Mesenchymal stem cell (in vitro differentiated cells and primary cell): ENCODE measurements around the gene ATP5PO.

Experiments
- DNase-seq: peaks from one replicate; pipeline ENCODE4 v3.0.0-alpha.2; 2013
- H2AFZ ChIP-seq: one replicate; pipeline ENCODE4 v1.6.1; 2013; ENCODE audit warnings: low read depth, mild to moderate bottlenecking, control low read depth, inconsistent platforms, low read length, moderate library complexity
- H2AK5ac ChIP-seq: 2 replicates; pipeline ENCODE4 v1.6.1; 2013; ENCODE audit warnings: low read length, moderate library complexity, mild to moderate bottlenecking, inconsistent platforms; ENCODE audit not compliant: severe bottlenecking
- H2BK120ac ChIP-seq: one replicate; pipeline ENCODE4 v1.6.1; 2013; ENCODE audit warnings: low read depth, mild to moderate bottlenecking, inconsistent platforms, low read length, moderate library complexity
- H2BK12ac ChIP-seq, 2 experiments: one replicate each; pipeline ENCODE4 v1.6.1; 2013; ENCODE audit warnings: inconsistent platforms in 2 of 2, low read length in 2 of 2, mild to moderate bottlenecking in 2 of 2, moderate library complexity in 2 of 2, control low read depth in 1 of 2
- H2BK15ac ChIP-seq: one replicate; pipeline ENCODE4 v1.6.1; 2013; ENCODE audit warnings: mild to moderate bottlenecking, low read depth, inconsistent platforms; ENCODE audit not compliant: poor library complexity, severe bottlenecking
- H2BK5ac ChIP-seq: 2 replicates; pipeline ENCODE4 v1.6.1; 2013; ENCODE audit warnings: low read depth, mild to moderate bottlenecking, low read length, control low read depth, inconsistent platforms; ENCODE audit not compliant: poor library complexity, severe bottlenecking
- H3K14ac ChIP-seq, 2 experiments: one replicate each; pipeline ENCODE4 v1.6.1; 2013; ENCODE audit warnings: inconsistent platforms in 2 of 2, low read length in 2 of 2, control low read depth in 1 of 2, mild to moderate bottlenecking in 1 of 2, moderate library complexity in 1 of 2
- H3K18ac ChIP-seq, 2 experiments: one replicate each; pipeline ENCODE4 v1.6.1; 2013; ENCODE audit warnings: inconsistent platforms in 2 of 2, low read length in 2 of 2, control low read depth in 1 of 2, low read depth in 1 of 2, mild to moderate bottlenecking in 1 of 2
- H3K23ac ChIP-seq, 2 experiments: one replicate each; pipeline ENCODE4 v1.6.1; 2013; ENCODE audit warnings: inconsistent platforms in 2 of 2, low read length in 2 of 2, mild to moderate bottlenecking in 2 of 2, moderate library complexity in 2 of 2, control low read depth in 1 of 2
- H3K27ac ChIP-seq: 2 replicates; pipeline ENCODE4 v1.5.1; 2013; ENCODE audit warnings: mild to moderate bottlenecking, moderate library complexity, low read length, control low read depth, inconsistent platforms; ENCODE audit not compliant: poor library complexity, severe bottlenecking
- H3K27me3 ChIP-seq, 2 experiments: 2 replicates each; pipeline versions ENCODE4 v1.6.1 to v1.7.0; 2013; ENCODE audit warnings: low read length in 2 of 2, mild to moderate bottlenecking in 2 of 2, moderate library complexity in 2 of 2, control low read depth in 1 of 2, inconsistent platforms in 1 of 2; ENCODE audit not compliant: control insufficient read depth in 1 of 2, insufficient read depth in 1 of 2
- H3K36me3 ChIP-seq, 2 experiments: 2 replicates each; pipeline versions ENCODE4 v1.6.1 to v1.7.0; 2013; ENCODE audit warnings: low read length in 2 of 2, control low read depth in 1 of 2, inconsistent platforms in 1 of 2, low read depth in 1 of 2, mild to moderate bottlenecking in 1 of 2; ENCODE audit not compliant: insufficient read depth in 2 of 2, control insufficient read depth in 1 of 2
- H3K4ac ChIP-seq, 2 experiments: one replicate each; pipeline ENCODE4 v1.6.1; 2013; ENCODE audit warnings: inconsistent platforms in 2 of 2, low read length in 2 of 2, mild to moderate bottlenecking in 2 of 2, moderate library complexity in 2 of 2, control low read depth in 1 of 2, low read depth in 1 of 2
- H3K4me1 ChIP-seq: 2 replicates; pipeline ENCODE4 v1.6.1; 2013; ENCODE audit warnings: low read depth, low read length, control low read depth; ENCODE audit not compliant: control insufficient read depth, insufficient read depth
- H3K4me2 ChIP-seq: 2 replicates; pipeline ENCODE4 v1.6.1; 2013; ENCODE audit warnings: low read length, mild to moderate bottlenecking, inconsistent platforms; ENCODE audit not compliant: poor library complexity, severe bottlenecking
- H3K4me3 ChIP-seq, 2 experiments: 2 replicates each; pipeline versions ENCODE4 v1.5.1 to v1.7.0; 2013; ENCODE audit warnings: low read length in 2 of 2, mild to moderate bottlenecking in 2 of 2, control low read depth in 1 of 2, low read depth in 1 of 2; ENCODE audit not compliant: insufficient read depth in 1 of 2
- H3K79me1 ChIP-seq: replicated peaks from 2 replicates; pipeline ENCODE4 v1.6.1; 2013; ENCODE audit warnings: mild to moderate bottlenecking, control low read depth, low read length, inconsistent platforms; ENCODE audit not compliant: poor library complexity, severe bottlenecking
- H3K9ac ChIP-seq: 2 replicates; pipeline ENCODE4 v1.7.0; 2013; ENCODE audit warnings: mild to moderate bottlenecking, low read length, moderate library complexity
- H3K9me3 ChIP-seq: 2 replicates; pipeline ENCODE4 v1.7.0; 2013; ENCODE audit warnings: mild to moderate bottlenecking, low read length; ENCODE audit not compliant: control insufficient read depth
- H4K8ac ChIP-seq: one replicate; pipeline ENCODE4 v1.6.1; 2013; ENCODE audit warnings: inconsistent platforms, mild to moderate bottlenecking, low read length, moderate library complexity
- H4K91ac ChIP-seq: one replicate; pipeline ENCODE4 v1.6.1; 2013; ENCODE audit warnings: mild to moderate bottlenecking, low read length, inconsistent platforms
- WGBS: methylation state at CpG from one replicate; pipeline ENCODE4 v1.1.7; 2013; ENCODE audit warnings: mixed read lengths; 5-methylcytosine and 5-hydroxymethylcytosine counted together

The ATP5PO gene

GRCh38 chr21:33856893-33857527 is 58.6 kb downstream of the ATP5PO start:
- H2BK5ac ChIP-seq: no peak overlapping the region
- H3K4ac ChIP-seq: no peak overlapping the region
- H3K9me3 ChIP-seq: no peaks in the 10 kb centered on the region
- H2AFZ ChIP-seq: no peak overlapping the region
- H2AK5ac ChIP-seq: no peak overlapping the region
- DNase-seq: no peak
- no peak overlapping the region for H2BK120ac ChIP-seq
- WGBS: 93% methylated on average over 17 of the region's 17 CpGs
- H3K18ac ChIP-seq: no peak overlapping the region
- H3K9ac ChIP-seq: no peak overlapping the region
- no peaks in the 10 kb centered on the region for H3K79me1 ChIP-seq
- H4K91ac ChIP-seq: no peak overlapping the region
- H2BK12ac ChIP-seq: no peak overlapping the region
- no peak overlapping the region for H4K8ac ChIP-seq
- no peak overlapping the region for H3K27ac ChIP-seq
- no peak overlapping the region for H3K4me2 ChIP-seq
- H2BK15ac ChIP-seq: no peak overlapping the region
- H3K4me3 ChIP-seq: no peak overlapping the region
- no peak overlapping the region for H3K23ac ChIP-seq
- peaks cover 5% of the 10 kb centered on the region for H3K4me1 ChIP-seq
- peaks cover 0 to 8% of the 10 kb centered on the region in 2 experiments for H3K27me3 ChIP-seq
- peaks cover 0 to 2% of the 10 kb centered on the region in 2 experiments for H3K36me3 ChIP-seq
- H3K14ac ChIP-seq: no peak overlapping the region

- Histone ChIP-seq H4K8ac (no peak overlapping the region), H2BK120ac (no peak overlapping the region), H3K9me3 (no peaks in the 10 kb centered on the region), H3K18ac (no peak overlapping the region), H3K9ac (no peak overlapping the region), H2BK15ac (no peak overlapping the region), H3K4me3 (no peak overlapping the region), H3K4me1 (peaks cover 5% of the 10 kb centered on the region), H3K27ac (no peak overlapping the region), H3K36me3 (peaks cover 0 to 2% of the 10 kb centered on the region in 2 experiments), H2AFZ (no peak overlapping the region), H3K23ac (no peak overlapping the region), H3K79me1 (no peaks in the 10 kb centered on the region), H2BK5ac (no peak overlapping the region), H2AK5ac (no peak overlapping the region), H3K14ac (no peak overlapping the region), H3K4me2 (no peak overlapping the region), H3K27me3 (peaks cover 0 to 14% of the 10 kb centered on the region in 2 experiments), H4K91ac (no peak overlapping the region), H3K4ac (no peak overlapping the region), H2BK12ac (no peak overlapping the region)
- no peak for DNase-seq
- 92% methylated on average over 6 of the region's 6 CpGs for WGBS
These were observed 60.4 kb downstream of the ATP5PO start for GRCh38 chr21:33855190-33855589.

DNA sequence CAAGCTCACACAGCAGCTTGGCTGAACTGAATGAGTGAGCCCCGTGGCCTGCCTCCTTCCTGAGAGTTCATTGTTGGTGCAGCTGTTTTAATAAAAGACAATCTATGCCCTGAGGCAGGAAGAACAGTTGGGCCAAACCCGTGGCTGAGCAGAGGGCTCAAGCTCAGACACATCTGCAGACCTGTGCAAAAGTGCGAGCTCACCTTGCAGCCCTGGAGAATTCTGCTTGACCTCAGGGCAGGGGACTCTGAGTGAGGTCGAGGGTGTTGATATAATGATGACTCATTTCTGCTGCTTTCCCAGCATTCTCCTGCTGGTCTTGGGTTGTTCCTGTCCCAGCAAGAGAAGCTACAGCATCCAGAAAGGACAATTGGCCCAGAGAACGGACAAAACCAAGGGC is 61.0 kb downstream of the ATP5PO start:
- Histone ChIP-seq H2BK12ac (no peak overlapping the region), H3K23ac (no peak overlapping the region), H3K4me3 (no peak overlapping the region), H3K18ac (no peak overlapping the region), H4K91ac (no peak overlapping the region), H3K9me3 (no peaks in the 10 kb centered on the region), H4K8ac (no peak overlapping the region), H2AFZ (no peak overlapping the region), H2BK15ac (no peak overlapping the region), H3K14ac (no peak overlapping the region), H2BK5ac (no peak overlapping the region), H3K4me2 (no peak overlapping the region), H3K36me3 (peaks cover 0 to 2% of the 10 kb centered on the region in 2 experiments), H2BK120ac (no peak overlapping the region), H3K4me1 (peaks cover 5% of the 10 kb centered on the region), H3K79me1 (no peaks in the 10 kb centered on the region), H2AK5ac (no peak overlapping the region), H3K27me3 (peaks cover 0 to 14% of the 10 kb centered on the region in 2 experiments), H3K27ac (no peak overlapping the region), H3K9ac (no peak overlapping the region), H3K4ac (no peak overlapping the region)
- DNase-seq: peak; percentile 26
- 64% methylated on average over 5 of the region's 5 CpGs for WGBS
